SK-N-SH treated with all-trans-retinoic acid at 6 μM for 48 hours (cell line): ENCODE results near the gene IPO4.

Source experiments
- ATAC-seq: fragments of 200-7000 bp; cut with Tn5 transposase; 3 replicates; pipeline ENCODE4 v1.9.1; 2020; ENCODE audit warnings: mild to moderate bottlenecking, moderate library complexity
- ARNTL ChIP-seq: fragments of 450-650 bp; formaldehyde crosslinking; IDR thresholded peaks from 2 replicates; pipeline ENCODE4 v1.5.0; 2020; ENCODE audit warnings: low read depth, mild to moderate bottlenecking, moderate library complexity, borderline replicate concordance
- CREB5 ChIP-seq: fragments of 250-450 bp; sonication (Bioruptor Pico); IDR thresholded peaks from 2 replicates; pipeline ENCODE4 v1.5.1; 2020; ENCODE audit warnings: low read depth, mild to moderate bottlenecking, moderate library complexity
- CSDC2 ChIP-seq: fragments of 250-450 bp; sonication (Bioruptor Pico); IDR thresholded peaks from 2 replicates; pipeline ENCODE4 v1.5.0; 2020; ENCODE audit warnings: mild to moderate bottlenecking, moderate library complexity
- ESRRG ChIP-seq: fragments of 250-450 bp; sonication (Bioruptor Pico); IDR thresholded peaks from 2 replicates; pipeline ENCODE4 v1.6.1; 2021; ENCODE audit warnings: mild to moderate bottlenecking
- ISL1 ChIP-seq: fragments of 250-450 bp; sonication (Bioruptor Pico); IDR thresholded peaks from 2 replicates; pipeline ENCODE4 v2.1.2; 2022; ENCODE audit warnings: mild to moderate bottlenecking, moderate library complexity
- OSR1 ChIP-seq: fragments of 250-450 bp; sonication (Bioruptor Pico); IDR thresholded peaks from 2 replicates; pipeline ENCODE4 v1.8.0; 2022; ENCODE audit warnings: moderate library complexity, mild to moderate bottlenecking, inconsistent platforms
- PATZ1 ChIP-seq: fragments of 250-450 bp; sonication (Bioruptor Pico); IDR thresholded peaks from 2 replicates; pipeline ENCODE4 v1.8.0; 2020; ENCODE audit warnings: mild to moderate bottlenecking, moderate library complexity, borderline replicate concordance
- POU6F1 ChIP-seq: fragments of 250-450 bp; sonication (Bioruptor Pico); IDR thresholded peaks from 2 replicates; pipeline ENCODE4 v1.8.0; 2021; ENCODE audit warnings: low read depth, mild to moderate bottlenecking, moderate library complexity, borderline replicate concordance
- PPARA ChIP-seq: fragments of 250-450 bp; sonication (Bioruptor Pico); IDR thresholded peaks from 2 replicates; pipeline ENCODE4 v1.5.0; 2020; ENCODE audit warnings: mild to moderate bottlenecking, borderline replicate concordance
- RARB ChIP-seq: fragments of 250-450 bp; sonication (Bioruptor Pico); IDR thresholded peaks from 2 replicates; pipeline ENCODE4 v1.8.0; 2021; ENCODE audit warnings: mild to moderate bottlenecking, moderate library complexity
- SNAI2 ChIP-seq: fragments of 250-450 bp; sonication (Bioruptor Pico); IDR thresholded peaks from 2 replicates; pipeline ENCODE4 v1.5.0; 2020; ENCODE audit warnings: mild to moderate bottlenecking, moderate library complexity
- TCF4 ChIP-seq: fragments of 250-450 bp; sonication (Bioruptor Pico); IDR thresholded peaks from 2 replicates; pipeline ENCODE4 v1.8.0; 2021; ENCODE audit warnings: mild to moderate bottlenecking, moderate library complexity, borderline replicate concordance
- TOX ChIP-seq: fragments of 250-450 bp; sonication (Bioruptor Pico); IDR thresholded peaks from 2 replicates; pipeline ENCODE4 v1.8.0; 2021; ENCODE audit warnings: mild to moderate bottlenecking, moderate library complexity, borderline replicate concordance
- TSHZ2 ChIP-seq: fragments of 250-450 bp; sonication (Bioruptor Pico); IDR thresholded peaks from 2 replicates; pipeline ENCODE4 v1.5.0; 2020; ENCODE audit warnings: mild to moderate bottlenecking, moderate library complexity
- ZC3H10 ChIP-seq: fragments of 250-450 bp; sonication (Bioruptor Pico); IDR thresholded peaks from 2 replicates; pipeline ENCODE4 v1.5.1; 2021; ENCODE audit warnings: mild to moderate bottlenecking, moderate library complexity
- ZFP3 ChIP-seq: fragments of 250-450 bp; sonication (Bioruptor Pico); IDR thresholded peaks from 2 replicates; pipeline ENCODE4 v1.5.0; 2020; ENCODE audit warnings: mild to moderate bottlenecking, moderate library complexity
- ZFP30 ChIP-seq: fragments of 450-650 bp; formaldehyde crosslinking; IDR thresholded peaks from 2 replicates; pipeline ENCODE4 v1.5.0; 2022; ENCODE audit warnings: mild to moderate bottlenecking, moderate library complexity
- ZNF565 ChIP-seq: fragments of 450-650 bp; formaldehyde crosslinking; conservative IDR thresholded peaks from 2 replicates; pipeline ENCODE4 v1.5.0; 2020; ENCODE audit warnings: low read depth, mild to moderate bottlenecking, moderate library complexity
- ZNF70 ChIP-seq: fragments of 450-650 bp; formaldehyde crosslinking; IDR thresholded peaks from 2 replicates; pipeline ENCODE4 v1.5.0; 2020; ENCODE audit warnings: mild to moderate bottlenecking, moderate library complexity

Gene IPO4

GRCh38 chr14:24156840-24157239 lies 31.8 kb downstream of the IPO4 start (continued):
- TF ChIP-seq RARB (CRISPR knock-in tag) (no peak), ZNF565 (CRISPR knock-in tag) (no peak), ZFP3 (CRISPR knock-in tag) (no peak)

- TF ChIP-seq RARB (CRISPR knock-in tag) (no peak), POU6F1 (CRISPR knock-in tag) (no peak), TOX (no peak), ZNF565 (CRISPR knock-in tag) (no peak), ZFP3 (CRISPR knock-in tag) (no peak), TCF4 (CRISPR knock-in tag) (no peak), ARNTL (CRISPR knock-in tag) (no peak), TSHZ2 (CRISPR knock-in tag) (no peak), PPARA (no peak), ZNF70 (CRISPR knock-in tag) (no peak), ESRRG (CRISPR knock-in tag) (no peak), CSDC2 (no peak), SNAI2 (CRISPR knock-in tag) (no peak)
- ATAC-seq, result no peak
These were observed 33.5 kb downstream of the IPO4 start for GRCh38 chr14:24155100-24155499.

- ATAC-seq, result no peak
- TF ChIP-seq RARB (CRISPR knock-in tag) (no peak), ESRRG (CRISPR knock-in tag) (no peak), CREB5 (no peak), OSR1 (CRISPR knock-in tag) (no peak), TSHZ2 (CRISPR knock-in tag) (no peak), SNAI2 (CRISPR knock-in tag) (no peak), ARNTL (CRISPR knock-in tag) (no peak)
These were observed 37.1 kb downstream of the IPO4 start for GRCh38 chr14:24151404-24152080.

GRCh38 chr14:24150993-24151392 lies 37.6 kb downstream of the IPO4 start:
- no peak for ATAC-seq
- TF ChIP-seq RARB (CRISPR knock-in tag) (no peak), ISL1 (CRISPR knock-in tag) (no peak), POU6F1 (CRISPR knock-in tag) (no peak), SNAI2 (CRISPR knock-in tag) (no peak), OSR1 (CRISPR knock-in tag) (no peak), PATZ1 (CRISPR knock-in tag) (no peak), TSHZ2 (CRISPR knock-in tag) (no peak), TCF4 (CRISPR knock-in tag) (no peak), ZNF565 (CRISPR knock-in tag) (no peak), ZC3H10 (no peak), ZFP30 (CRISPR knock-in tag) (no peak), ESRRG (CRISPR knock-in tag) (no peak)
